SU-DHL-6 (cell line): ENCODE measurements around the gene RNASE8.

ENCODE experiments used
- H2AFZ ChIP-seq: fragments of 200-600 bp; sonication (generic); 2 replicates; pipeline ENCODE4 v1.6.1; 2014; ENCODE audit warnings: low read depth, mild to moderate bottlenecking, moderate library complexity, mixed read lengths, antibody characterized with exemption, low read length; ENCODE audit not compliant: severe bottlenecking
- H3F3A ChIP-seq: fragments of 200-600 bp; shearing (Covaris generic); 2 replicates; pipeline ENCODE4 v1.6.0; 2016; ENCODE audit warnings: antibody characterized with exemption, mild to moderate bottlenecking; ENCODE audit not compliant: insufficient read depth
- H3K27ac ChIP-seq: fragments of 200-600 bp; sonication (generic); 2 replicates; pipeline ENCODE4 v1.5.1; 2016; ENCODE audit warnings: low read depth, mild to moderate bottlenecking, low read length, moderate library complexity, mixed read lengths
- H3K27me3 ChIP-seq: fragments of 200-600 bp; sonication (generic), shearing (Covaris generic); 2 replicates; pipeline ENCODE4 v1.6.0; 2014; ENCODE audit warnings: mild to moderate bottlenecking, low read length
- H3K36me3 ChIP-seq: fragments of 200-600 bp; sonication (generic); 2 replicates; pipeline ENCODE4 v1.6.1; 2014; ENCODE audit warnings: mild to moderate bottlenecking, low read length, mixed read lengths
- H3K4me2 ChIP-seq: fragments of 300-600, 200-600 bp; shearing (Covaris generic), sonication (generic); 2 replicates; pipeline ENCODE4 v1.6.0; 2014; ENCODE audit warnings: low read length, low read depth, mild to moderate bottlenecking; ENCODE audit not compliant: poor library complexity, severe bottlenecking
- H3K4me3 ChIP-seq: fragments of 200-600 bp; sonication (generic); 2 replicates; pipeline ENCODE4 v1.5.1; 2014; ENCODE audit warnings: antibody characterized with exemption, low read length, mild to moderate bottlenecking, mixed read lengths; ENCODE audit not compliant: insufficient read depth, poor library complexity, severe bottlenecking
- H3K79me2 ChIP-seq: fragments of 200-600 bp; sonication (generic); 2 replicates; pipeline ENCODE4 v1.6.1; 2014; ENCODE audit warnings: mild to moderate bottlenecking, low read length, moderate library complexity; ENCODE audit not compliant: insufficient read depth
- H3K9ac ChIP-seq: fragments of 200-600 bp; sonication (generic); 2 replicates; pipeline ENCODE4 v1.7.0; 2014; ENCODE audit warnings: mild to moderate bottlenecking, low read length
- H3K9me2 ChIP-seq: fragments of 200-600 bp; sonication (generic); replicated peaks from 2 replicates; pipeline ENCODE4 v1.6.1; 2014; ENCODE audit warnings: low read length; ENCODE audit not compliant: insufficient read depth
- H3K9me3 ChIP-seq: fragments of 200-600 bp; sonication (generic); 2 replicates; pipeline ENCODE4 v1.6.1; 2014; ENCODE audit warnings: low read length, mixed read lengths; ENCODE audit not compliant: insufficient read depth
- H4K20me1 ChIP-seq: fragments of 200-600 bp; sonication (generic); 2 replicates; pipeline ENCODE4 v1.6.1; 2014; ENCODE audit warnings: low read depth, mild to moderate bottlenecking, antibody characterized with exemption, low read length, moderate library complexity, mixed read lengths
- EZH2phosphoT487 ChIP-seq: fragments of 200-600 bp; sonication (generic), shearing (Covaris generic); conservative IDR thresholded peaks from 2 replicates; pipeline ENCODE4 v1.6.1; 2018; ENCODE audit warnings: mild to moderate bottlenecking, antibody characterized with exemption, low read length, moderate library complexity, mixed read lengths
- TF ChIP-seq, protein P1 (sequence below): fragments of 200-600 bp; sonication (generic); IDR thresholded peaks from one replicate; pipeline ENCODE4 v1.5.1; 2017; ENCODE audit warnings: antibody characterized with exemption, mild to moderate bottlenecking, low read length, moderate library complexity; ENCODE audit not compliant: insufficient read depth, poor library complexity, severe bottlenecking

RNASE8 gene

GRCh38 chr14:21026274-21026987 lies 31.2 kb upstream of the RNASE8 start:
- H3K9me2 ChIP-seq, result no peaks in the 10 kb centered on the region
- no peak overlapping the region for H3K4me3 ChIP-seq
- no peak overlapping the region for H3K4me2 ChIP-seq
- H3K36me3 ChIP-seq, result no peaks in the 10 kb centered on the region
- no peak overlapping the region for H3K9ac ChIP-seq
- no peak for TF ChIP-seq EZH2phosphoT487
- TF ChIP-seq, protein P1, sequence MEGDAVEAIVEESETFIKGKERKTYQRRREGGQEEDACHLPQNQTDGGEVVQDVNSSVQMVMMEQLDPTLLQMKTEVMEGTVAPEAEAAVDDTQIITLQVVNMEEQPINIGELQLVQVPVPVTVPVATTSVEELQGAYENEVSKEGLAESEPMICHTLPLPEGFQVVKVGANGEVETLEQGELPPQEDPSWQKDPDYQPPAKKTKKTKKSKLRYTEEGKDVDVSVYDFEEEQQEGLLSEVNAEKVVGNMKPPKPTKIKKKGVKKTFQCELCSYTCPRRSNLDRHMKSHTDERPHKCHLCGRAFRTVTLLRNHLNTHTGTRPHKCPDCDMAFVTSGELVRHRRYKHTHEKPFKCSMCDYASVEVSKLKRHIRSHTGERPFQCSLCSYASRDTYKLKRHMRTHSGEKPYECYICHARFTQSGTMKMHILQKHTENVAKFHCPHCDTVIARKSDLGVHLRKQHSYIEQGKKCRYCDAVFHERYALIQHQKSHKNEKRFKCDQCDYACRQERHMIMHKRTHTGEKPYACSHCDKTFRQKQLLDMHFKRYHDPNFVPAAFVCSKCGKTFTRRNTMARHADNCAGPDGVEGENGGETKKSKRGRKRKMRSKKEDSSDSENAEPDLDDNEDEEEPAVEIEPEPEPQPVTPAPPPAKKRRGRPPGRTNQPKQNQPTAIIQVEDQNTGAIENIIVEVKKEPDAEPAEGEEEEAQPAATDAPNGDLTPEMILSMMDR, result no peak
- H3K9me3 ChIP-seq, result no peaks in the 10 kb centered on the region
- no peaks in the 10 kb centered on the region for H4K20me1 ChIP-seq
- H3K27ac ChIP-seq, result no peak overlapping the region
- H2AFZ ChIP-seq, result no peak overlapping the region
- no peaks in the 10 kb centered on the region for H3F3A ChIP-seq
- H3K79me2 ChIP-seq, result no peaks in the 10 kb centered on the region
- no peaks in the 10 kb centered on the region for H3K27me3 ChIP-seq

GRCh38 chr14:21026988-21027315 lies 30.7 kb upstream of the RNASE8 start:
- no peak overlapping the region for H3K4me2 ChIP-seq
- no peaks in the 10 kb centered on the region for H3K9me3 ChIP-seq
- TF ChIP-seq, protein P1, result no peak
- TF ChIP-seq EZH2phosphoT487, result no peak
- no peak overlapping the region for H3K4me3 ChIP-seq
- no peaks in the 10 kb centered on the region for H3K27me3 ChIP-seq
- no peaks in the 10 kb centered on the region for H3K9me2 ChIP-seq
- no peak overlapping the region for H2AFZ ChIP-seq
- H3K36me3 ChIP-seq, result no peaks in the 10 kb centered on the region
- no peaks in the 10 kb centered on the region for H3K79me2 ChIP-seq
- H4K20me1 ChIP-seq, result no peaks in the 10 kb centered on the region
- no peak overlapping the region for H3K9ac ChIP-seq
- H3K27ac ChIP-seq, result no peak overlapping the region
- H3F3A ChIP-seq, result no peaks in the 10 kb centered on the region

DNA sequence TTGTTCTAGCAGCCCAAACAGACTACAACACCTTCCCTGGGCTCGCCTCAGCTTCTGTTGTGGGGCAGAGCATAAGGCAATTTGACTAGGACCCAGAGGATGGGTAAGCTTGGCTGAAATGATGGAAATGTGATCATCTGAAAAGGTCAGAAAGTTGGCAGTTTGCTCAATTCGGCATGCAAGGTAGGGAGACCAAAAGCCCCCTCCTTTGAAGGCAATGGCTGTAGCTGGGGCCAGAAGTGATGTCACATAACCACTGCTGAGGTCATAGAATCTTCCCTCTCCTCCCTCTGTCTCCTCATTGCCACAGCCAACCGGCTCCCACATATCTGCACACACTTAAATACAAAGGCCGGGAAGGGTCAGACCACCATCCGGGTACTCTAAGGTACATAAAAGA lies 27.7 kb upstream of the RNASE8 start, which contains the start of gene TPPP2:
TPPP2 (plus strand) TSS at position 301 of the 400 bp plus-strand sequence. CDS start 365 bp downstream, outside the sequence.
- no peak within 1 kb of the TSS for H3K9ac ChIP-seq
- H3K9me3 ChIP-seq, result no peaks in the 10 kb centered on the region
- H3F3A ChIP-seq, result no peaks in the 10 kb centered on the region
- no peaks in the 10 kb centered on the region for H3K36me3 ChIP-seq
- no peak within 1 kb of the TSS for H3K4me3 ChIP-seq
- H3K79me2 ChIP-seq, result no peaks in the 10 kb centered on the region
- no peak within 1 kb of the TSS for H3K27ac ChIP-seq
- no peaks in the 10 kb centered on the region for H3K27me3 ChIP-seq
- H3K4me2 ChIP-seq, result no peak within 1 kb of the TSS
- no peaks in the 10 kb centered on the region for H4K20me1 ChIP-seq
- H2AFZ ChIP-seq, result no peak within 1 kb of the TSS
- TF ChIP-seq, protein P1, result no peak
- no peak for TF ChIP-seq EZH2phosphoT487
- no peaks in the 10 kb centered on the region for H3K9me2 ChIP-seq
